K562 (cell line): ENCODE results near the gene PLEKHH3. TPM values are rescaled to one million over a fixed set of nuclear protein-coding genes. Genes with fewer than 3 reads are reported as not detected.

ENCODE experiments used
- ETV6 ChIP-seq, 3 experiments: fragments of 150-350 bp in 1 of 3; sonication (generic) in 1 of 3; formaldehyde crosslinking in 1 of 3; IDR thresholded peaks; 2 replicates each; pipeline versions ENCODE4 v1.6.1 to v1.8.0; 2014 to 2022; ENCODE audit warnings: borderline replicate concordance in 2 of 3, low read depth in 2 of 3, antibody characterized with exemption in 1 of 3, low read length in 1 of 3, mild to moderate bottlenecking in 1 of 3, missing genetic modification reagents in 1 of 3
- HNRNPLL ChIP-seq: fragments of 200-400 bp; formaldehyde crosslinking; IDR thresholded peaks from 2 replicates; pipeline ENCODE4 v1.6.1; 2017; ENCODE audit warnings: low read length, low read depth, mild to moderate bottlenecking; ENCODE audit not compliant: poor library complexity, severe bottlenecking
- KDM1A ChIP-seq, 2 experiments: fragments of 450-650 bp; IDR thresholded peaks; 2 replicates each; pipeline ENCODE4 v1.6.1; 2016; ENCODE audit warnings: mild to moderate bottlenecking in 2 of 2
- NCOA6 ChIP-seq: fragments of 450-650 bp; IDR thresholded peaks from 2 replicates; pipeline ENCODE4 v1.6.1; 2017; ENCODE audit warnings: mild to moderate bottlenecking
- NFATC3 ChIP-seq: fragments of 450-650 bp; IDR thresholded peaks from 2 replicates; pipeline ENCODE4 v1.6.1; 2017; ENCODE audit warnings: mild to moderate bottlenecking
- PBX2 ChIP-seq, 2 experiments: IDR thresholded peaks in 1 of 2; conservative IDR thresholded peaks in 1 of 2; 2 replicates each; pipeline ENCODE4 v1.6.1; 2016; ENCODE audit warnings: low read depth in 2 of 2, mild to moderate bottlenecking in 1 of 2, missing compliant biosample characterization in 1 of 2, missing genetic modification characterization in 1 of 2, moderate library complexity in 1 of 2
- POLR3A ChIP-seq: IDR thresholded peaks from 2 replicates; pipeline ENCODE4 v1.6.1; 2011; ENCODE audit warnings: borderline replicate concordance, mild to moderate bottlenecking, moderate library complexity; ENCODE audit not compliant: insufficient read length, insufficient read depth; ENCODE audit errors: extremely low read depth
- SMAD3 ChIP-seq: fragments of 450-650 bp; formaldehyde crosslinking; conservative IDR thresholded peaks from 2 replicates; pipeline ENCODE4 v1.4.0; 2020; ENCODE audit warnings: mild to moderate bottlenecking
- TGIF2 ChIP-seq: sonication (generic); formaldehyde crosslinking; IDR thresholded peaks from 2 replicates; pipeline ENCODE4 v1.8.1; 2022; ENCODE audit warnings: mild to moderate bottlenecking, missing genetic modification reagents, moderate library complexity
- ZBTB40 ChIP-seq, 2 experiments: fragments of 450-650 bp in 1 of 2; sonication (generic) in 1 of 2; formaldehyde crosslinking in 1 of 2; IDR thresholded peaks; 2 replicates each; pipeline versions ENCODE4 v1.7.1 to v1.9.0; 2016 to 2022; ENCODE audit warnings: inconsistent platforms in 1 of 2, mild to moderate bottlenecking in 1 of 2, missing genetic modification reagents in 1 of 2
- ZBTB43 ChIP-seq: sonication (generic); formaldehyde crosslinking; IDR thresholded peaks from 2 replicates; pipeline ENCODE4 v1.8.0; 2023; ENCODE audit warnings: mild to moderate bottlenecking, missing genetic modification reagents
- ZNF12 ChIP-seq: sonication (generic); formaldehyde crosslinking; IDR thresholded peaks from 2 replicates; pipeline ENCODE4 v1.4.0; 2020; ENCODE audit warnings: mild to moderate bottlenecking, missing genetic modification reagents
- ZNF212 ChIP-seq: fragments of 450-650 bp; formaldehyde crosslinking; IDR thresholded peaks from 2 replicates; pipeline ENCODE4 v1.4.0; 2020; ENCODE audit warnings: mild to moderate bottlenecking
- polyA plus RNA-seq, 8 experiments: library from polyadenylated mRNA; depleted of rRNA in 4 of 8; stranded (reverse) in 5 of 8; unstranded in 3 of 8; fragments of >200 nt; fragmentation: Nextera tagmentation in 2 of 8; fragmentation: Illumina TruSeq in 1 of 8; extraction: Ambion mirVana in 2 of 8; extraction: Trizol in 1 of 8; gene quantifications; 2 replicates each; pipeline versions ENCODE4 v1.2.1 to v1.2.3, GENCODE V29; 2011 to 2014; ENCODE audit warnings: inconsistent platforms in 1 of 8, missing spikeins in 1 of 8
- total RNA-seq, 7 experiments: library from RNA; depleted of rRNA in 6 of 7; stranded (reverse); fragments of >200 nt in 6 of 7; fragmentation: Illumina TruSeq in 2 of 7; extraction: Trizol in 2 of 7; gene quantifications; 2 replicates each; pipeline versions ENCODE4 v1.2.1 to v1.2.3, GENCODE V29; 2011 to 2021; ENCODE audit warnings: low replicate concordance in 1 of 7

Gene PLEKHH3
- total and polyA plus RNA-seq, 9 of the 15 experiments (the other 6 are each of a cell fraction or from before 2014, with no cell fraction given): 0.58 to 34.5 (median 5.0) TPM

GRCh38 chr17:42660692-42661345 is 16.0 kb downstream of the PLEKHH3 start (continued):
- TF ChIP-seq ZNF212 (CRISPR knock-in tag): no peak
- peak in 1 of 2 experiments; percentile 43; a peak in 1 of 4 replicates for TF ChIP-seq KDM1A (IDR thresholded peaks at IDR 0.05)
- no peak for TF ChIP-seq HNRNPLL
- peak; percentile 59 for TF ChIP-seq PBX2 (CRISPR knock-in tag; IDR thresholded peaks at IDR 0.05; ENCODE audit: low read depth)
- TF ChIP-seq PBX2 (tag; conservative IDR thresholded peaks at IDR 0.05; ENCODE audit: low read depth): peak; percentile 91
- TF ChIP-seq ZNF12 (CRISPR knock-in tag): no peak
- no peak for TF ChIP-seq ZBTB40 (IDR thresholded peaks at IDR 0.05)
- TF ChIP-seq ZBTB40 (CRISPR knock-in tag; IDR thresholded peaks at IDR 0.05): no peak
- no peak for TF ChIP-seq TGIF2 (CRISPR knock-in tag)
- TF ChIP-seq SMAD3 (CRISPR knock-in tag): no peak
- TF ChIP-seq NFATC3: no peak
- no peak for TF ChIP-seq ZBTB43 (CRISPR knock-in tag)
- TF ChIP-seq POLR3A: no peak
- TF ChIP-seq NCOA6: no peak
- TF ChIP-seq ETV6 (IDR thresholded peaks at IDR 0.05; ENCODE audit: borderline replicate concordance in 1 of 2, low read depth in 2 of 2, low read length in 1 of 2): peak in 1 of 2 experiments; percentile 25; a peak in 1 of 4 replicates
- TF ChIP-seq ETV6 (CRISPR knock-in tag; IDR thresholded peaks at IDR 0.05; ENCODE audit: borderline replicate concordance): no peak
